Activated CD4-positive, alpha-beta T cell treated with anti-CD3 and anti-CD28 coated beads for 1 hour (primary cell): Measurements from ENCODE around the gene RIMBP2.

Experiments used
- DNase-seq: peaks from one replicate; pipeline ENCODE4 v3.0.0-alpha.2; 2020

Gene RIMBP2

GRCh38 chr12:130477266-130477665 lies 238.8 kb downstream of the RIMBP2 start:
- DNase-seq = no peak

- DNase-seq = no peak
These were observed 239.5 kb downstream of the RIMBP2 start for GRCh38 chr12:130476451-130477135.

GRCh38 chr12:130474599-130475269 lies 241.4 kb downstream of the RIMBP2 start:
- no peak for DNase-seq

- no peak for DNase-seq
These were observed 242.8 kb downstream of the RIMBP2 start for GRCh38 chr12:130473266-130473665.

GRCh38 chr12:130470969-130471368 lies 245.1 kb downstream of the RIMBP2 start:
- no peak for DNase-seq

- DNase-seq = no peak
These were observed 246.5 kb downstream of the RIMBP2 start for GRCh38 chr12:130469552-130469951.

- no peak for DNase-seq
These were observed 247.3 kb downstream of the RIMBP2 start for GRCh38 chr12:130468700-130469245.

GRCh38 chr12:130468186-130468585 lies 247.9 kb downstream of the RIMBP2 start:
- DNase-seq = no peak

- no peak for DNase-seq
These were observed 250.5 kb downstream of the RIMBP2 start for GRCh38 chr12:130465626-130466025.

- no peak for DNase-seq
These were observed 251.1 kb downstream of the RIMBP2 start for GRCh38 chr12:130465046-130465445.

GRCh38 chr12:130463818-130464670 lies 252.1 kb downstream of the RIMBP2 start:
- no peak for DNase-seq

GRCh38 chr12:130463275-130463658 lies 252.8 kb downstream of the RIMBP2 start:
- DNase-seq = no peak

GRCh38 chr12:130462558-130463274 lies 253.4 kb downstream of the RIMBP2 start:
- no peak for DNase-seq

GRCh38 chr12:130461839-130462557 lies 254.1 kb downstream of the RIMBP2 start:
- DNase-seq = no peak

GRCh38 chr12:130461447-130461815 lies 254.7 kb downstream of the RIMBP2 start:
- DNase-seq = no peak

- no peak for DNase-seq
These were observed 255.3 kb downstream of the RIMBP2 start for GRCh38 chr12:130460611-130461446.

GRCh38 chr12:130459916-130460315 lies 256.2 kb downstream of the RIMBP2 start:
- DNase-seq = no peak

GRCh38 chr12:130458341-130458740 lies 257.8 kb downstream of the RIMBP2 start:
- no peak for DNase-seq

- no peak for DNase-seq
These were observed 258.9 kb downstream of the RIMBP2 start for GRCh38 chr12:130457215-130457614.

GRCh38 chr12:130456375-130457199 lies 259.5 kb downstream of the RIMBP2 start:
- no peak for DNase-seq
